Lower leg skin (tissue), 4 donors: ENCODE results near the gene PDE9A. TPM values are rescaled to one million over a fixed set of nuclear protein-coding genes. Genes with fewer than 3 reads are reported as not detected.

Source experiments
- DNase-seq, 2 donors: peaks; one replicate each; pipeline ENCODE4 v3.0.0-alpha.2; 2019; ENCODE audit warnings: low spot score in 2 of 2
- H3K4me3 ChIP-seq: fragments of 200-600 bp; sonication (generic); 2 replicates; pipeline ENCODE4 v1.5.1; 2017; ENCODE audit warnings: mild to moderate bottlenecking, low read depth; ENCODE audit not compliant: poor library complexity, severe bottlenecking
- CTCF ChIP-seq, 3 donors: fragments of 450-650 bp; IDR thresholded peaks; one replicate each; pipeline ENCODE4 v1.5.1; 2016; ENCODE audit warnings: antibody characterized with exemption in 3 of 3, mild to moderate bottlenecking in 3 of 3, moderate library complexity in 2 of 3
- POLR2A ChIP-seq, 2 donors: fragments of 450-650 bp; IDR thresholded peaks; one replicate each; pipeline ENCODE4 v1.6.1; 2016 to 2017; ENCODE audit warnings: antibody characterized with exemption in 2 of 2, mild to moderate bottlenecking in 1 of 2, moderate library complexity in 1 of 2
- WGBS, 2 donors: methylation state at CpG; one replicate each; pipeline ENCODE4 v1.1.5; 2018; 5-methylcytosine and 5-hydroxymethylcytosine counted together
- intact Hi-C: fragments of 100-400 bp; cut with DNase I; formaldehyde crosslinking; loops from one replicate; pipeline ENCODE4 v1.15.0; 2023; ENCODE audit warnings: low total_unique reads
- total RNA-seq, 4 donors: library from RNA; depleted of rRNA; stranded (reverse); fragments of >200 nt; gene quantifications; one replicate each; pipeline ENCODE4 v1.1.0, GENCODE V29; 2016

Gene PDE9A
- total RNA-seq, 4 donors from 2014 or later: 2.1 to 16.3 (median 9.0) TPM

GRCh38 chr21:42671778-42672593, 18.6 kb downstream of the PDE9A start:
- H3K4me3 ChIP-seq: no peak overlapping the region
- TF ChIP-seq POLR2A (IDR thresholded peaks at IDR 0.05): no peak
- TF ChIP-seq CTCF (IDR thresholded peaks at IDR 0.05): no peak
- intact Hi-C loops: no loop called here
- no peak for DNase-seq
- 76 to 78% methylated on average over 15 of the region's 15 CpGs for WGBS, 2 donors

GRCh38 chr21:42672699-42673458, 19.5 kb downstream of the PDE9A start:
- intact Hi-C loops: no loop called here
- WGBS, 2 donors: 84 to 85% methylated on average over 24 of the region's 24 CpGs
- no peak for TF ChIP-seq POLR2A (IDR thresholded peaks at IDR 0.05)
- TF ChIP-seq CTCF (IDR thresholded peaks at IDR 0.05): no peak
- no peak for DNase-seq
- no peak overlapping the region for H3K4me3 ChIP-seq

- no peak for TF ChIP-seq POLR2A (IDR thresholded peaks at IDR 0.05)
- TF ChIP-seq CTCF (IDR thresholded peaks at IDR 0.05): no peak
- 83 to 84% methylated on average over 23 of the region's 23 CpGs for WGBS, 2 donors
- intact Hi-C loops: no loop called here
- DNase-seq: no peak
- H3K4me3 ChIP-seq: no peak overlapping the region
These were observed 20.4 kb downstream of the PDE9A start for GRCh38 chr21:42673633-42674328.

DNA sequence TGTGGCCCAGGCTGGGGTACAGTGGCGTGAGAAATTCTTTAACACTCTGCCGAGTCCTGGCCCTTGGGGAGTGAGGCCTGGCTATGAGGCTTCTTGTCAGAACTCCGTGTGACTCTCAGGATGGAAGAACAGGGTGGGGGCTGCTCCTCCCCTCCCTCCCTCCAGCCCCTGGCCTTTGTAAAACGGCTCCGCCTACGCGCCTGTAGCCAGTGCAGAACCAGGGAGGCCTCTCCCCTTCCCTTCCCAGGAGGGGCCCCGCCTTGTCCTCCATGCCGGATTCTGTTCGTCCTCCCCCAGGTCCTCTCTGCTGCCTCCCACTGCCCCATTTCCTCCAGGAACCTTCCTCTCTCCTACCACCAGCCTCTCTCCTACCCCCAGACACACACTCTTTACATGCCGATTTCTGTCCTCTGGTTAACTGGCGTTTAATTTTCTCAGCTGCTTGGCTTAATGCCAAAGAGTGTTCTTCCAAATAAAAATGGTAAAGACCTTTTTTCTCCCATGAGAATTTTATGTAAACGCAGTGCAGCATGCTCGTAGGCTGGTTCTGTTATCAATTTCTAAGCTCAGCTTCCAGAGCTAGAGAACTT, 21.0 kb downstream of the PDE9A start:
- no peak for TF ChIP-seq POLR2A (IDR thresholded peaks at IDR 0.05)
- TF ChIP-seq CTCF (IDR thresholded peaks at IDR 0.05): no peak
- intact Hi-C loops: no loop called here
- H3K4me3 ChIP-seq: no peak overlapping the region
- DNase-seq: no peak
- WGBS, 2 donors: 20% methylated on average over 14 of the region's 14 CpGs

DNA sequence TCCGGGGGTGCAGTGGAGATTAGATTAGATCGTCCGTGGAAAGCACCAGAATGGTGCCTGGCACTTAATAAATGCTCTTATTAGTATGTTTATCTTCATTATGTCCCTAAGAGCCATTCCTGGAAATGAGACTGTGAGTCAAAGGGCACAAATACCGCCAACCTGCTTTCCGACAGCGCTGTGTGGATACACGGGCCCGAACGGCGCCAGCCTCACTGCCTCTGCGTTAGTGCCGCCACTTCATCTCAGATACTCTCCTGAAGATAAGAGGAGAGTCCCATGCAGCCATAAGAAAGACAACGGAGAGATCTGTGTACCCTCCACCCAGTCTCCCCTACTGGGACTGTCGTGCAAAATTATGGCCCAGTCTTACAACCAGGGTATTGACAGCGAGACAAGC, 22.0 kb downstream of the PDE9A start:
- intact Hi-C loops: no loop called here
- WGBS, 2 donors: 89% methylated on average over 15 of the region's 15 CpGs
- no peak overlapping the region for H3K4me3 ChIP-seq
- no peak for DNase-seq
- TF ChIP-seq POLR2A (IDR thresholded peaks at IDR 0.05) (no peak), CTCF (IDR thresholded peaks at IDR 0.05) (no peak)
